ENCODE measurements around the gene STON1.
"Not testable (repeated sequence)": the region's sequence is repeated elsewhere in the genome, so short reads cannot be mapped to it uniquely, and the experiment has no call there.

The STON1 gene

DNA sequence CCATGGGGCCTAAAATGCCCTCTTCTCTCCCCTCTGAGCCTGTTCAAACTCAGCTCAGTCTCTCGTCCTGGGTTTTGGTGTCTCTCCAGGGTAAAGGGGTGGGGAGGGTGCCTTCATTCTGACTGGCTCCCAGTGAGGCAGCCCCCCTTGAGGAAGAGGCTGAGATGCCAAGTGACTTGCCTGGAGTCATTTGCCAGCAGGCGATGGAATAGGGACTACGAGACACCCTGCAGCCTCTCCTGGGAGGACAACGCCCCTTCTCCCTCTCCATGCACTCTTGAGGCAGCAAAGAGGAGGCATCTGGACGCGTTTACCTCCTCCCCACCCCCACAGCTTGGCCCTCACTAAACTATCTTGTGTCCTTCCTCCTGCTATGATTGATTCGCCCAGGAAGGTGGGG lies 760 bp upstream of the STON1 start:
- no peak for DNase-seq (ENCODE audit: low read depth)

DNA sequence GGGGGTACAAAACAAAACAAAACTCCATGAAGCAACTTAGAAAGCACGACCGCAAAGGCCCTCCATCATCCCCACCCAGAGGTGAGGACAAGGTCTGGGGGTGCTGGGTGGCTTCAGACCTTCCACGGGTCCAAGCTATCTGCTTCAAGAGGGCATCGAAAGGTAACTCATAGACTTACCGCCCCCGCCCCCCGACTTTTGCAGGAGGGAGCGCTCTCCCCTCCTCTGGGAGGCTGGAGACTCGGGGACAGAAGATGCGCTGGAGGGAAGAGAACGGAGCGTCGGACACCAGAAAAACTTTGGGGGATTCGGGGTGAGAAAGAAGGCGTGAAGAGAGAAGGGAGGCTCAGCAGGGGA lies 300 bp upstream of the STON1 start:
- no peak for DNase-seq (ENCODE audit: low read depth)

- DNase-seq (ENCODE audit: low read depth), result no peak
Measured at GRCh38 chr2:48531141-48531648, 1.2 kb downstream of the STON1 start.

DNA sequence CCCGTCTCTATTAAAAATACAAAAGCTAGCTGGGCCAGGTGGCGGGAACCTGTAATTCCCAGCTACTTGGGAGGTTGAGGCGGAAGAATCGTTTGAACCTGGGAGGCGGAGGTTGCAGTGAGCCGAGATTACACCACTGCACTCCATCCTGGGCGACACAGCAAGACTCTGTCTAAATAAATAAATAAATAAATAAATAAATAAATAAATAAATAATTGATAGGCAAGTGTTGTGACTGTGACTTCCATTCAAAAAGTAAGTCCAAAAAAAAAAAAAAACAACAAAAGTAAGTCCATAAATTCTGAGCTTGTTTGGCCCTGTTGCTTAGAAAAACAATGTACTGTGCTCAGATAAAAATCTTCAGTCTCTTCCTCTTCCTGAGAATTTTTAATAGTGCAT lies 2.2 kb downstream of the STON1 start:
- no peak for DNase-seq (ENCODE audit: low read depth)

GRCh38 chr2:48532824-48533223 lies 2.9 kb downstream of the STON1 start:
- no peak for DNase-seq (ENCODE audit: low read depth)

DNA sequence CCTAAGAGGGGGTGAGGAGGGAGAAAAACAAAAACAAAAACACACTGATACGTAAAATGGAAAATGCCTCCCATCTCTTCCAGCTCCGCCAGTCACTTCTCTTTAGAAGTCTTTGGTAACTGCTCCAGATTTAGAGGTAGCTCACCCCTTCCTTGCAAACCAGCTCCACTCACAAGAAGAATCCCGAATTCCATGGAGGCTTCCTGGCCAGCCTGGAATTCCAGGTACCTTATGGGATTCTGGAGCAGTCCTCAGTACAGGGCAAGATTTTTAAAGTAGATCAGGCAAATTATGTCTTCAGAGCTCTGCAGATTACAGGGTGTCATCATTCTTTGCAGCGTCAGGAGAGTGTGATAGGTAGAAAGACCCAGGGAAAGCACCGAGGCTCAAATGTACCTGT lies 4.8 kb downstream of the STON1 start:
- no peak for DNase-seq (ENCODE audit: low read depth)

DNA sequence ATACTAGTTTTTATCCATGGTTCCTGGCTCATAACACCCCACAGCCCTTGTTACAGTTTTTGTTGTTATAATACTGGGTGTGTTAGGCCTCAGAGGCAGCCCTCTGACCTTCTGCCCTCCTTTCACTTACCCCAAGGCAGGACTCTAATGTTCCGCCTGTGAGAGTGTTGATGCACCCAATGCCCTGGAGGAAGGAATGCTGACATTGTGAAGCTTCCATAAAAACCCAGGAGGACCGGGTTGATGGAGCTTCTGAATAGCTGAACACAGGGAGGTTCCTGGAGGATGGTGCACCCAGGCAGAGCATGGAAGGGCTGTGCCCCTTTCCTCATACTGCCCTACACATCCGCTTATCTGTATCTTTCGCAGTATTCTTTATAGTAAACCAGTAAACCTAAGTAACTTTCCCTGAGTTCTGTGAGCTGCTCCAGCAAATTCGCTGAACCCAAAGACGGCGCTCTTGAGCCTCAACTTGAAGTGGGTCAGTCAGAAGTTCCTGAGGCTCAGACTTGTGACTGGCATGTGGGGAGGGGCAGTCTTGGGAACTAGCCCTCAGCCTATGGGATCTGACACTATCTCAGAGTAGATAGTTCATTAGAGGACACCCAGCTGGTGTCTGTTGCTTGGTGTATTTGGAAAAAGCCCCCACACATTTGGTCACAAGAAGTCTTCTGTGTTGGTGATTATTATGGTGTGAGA lies 10.4 kb downstream of the STON1 start:
- no peak for DNase-seq (ENCODE audit: low read depth)

GRCh38 chr2:48541666-48542389 lies 11.9 kb downstream of the STON1 start:
- no peak for DNase-seq (ENCODE audit: low read depth)

- DNase-seq (ENCODE audit: low read depth), result no peak
Measured at GRCh38 chr2:48543895-48544294, 13.9 kb downstream of the STON1 start.

- DNase-seq (ENCODE audit: low read depth), result no peak
Measured at GRCh38 chr2:48545244-48545643, 15.3 kb downstream of the STON1 start.

- DNase-seq (ENCODE audit: low read depth), result no peak
Measured at GRCh38 chr2:48548840-48549239, 18.9 kb downstream of the STON1 start.

DNA sequence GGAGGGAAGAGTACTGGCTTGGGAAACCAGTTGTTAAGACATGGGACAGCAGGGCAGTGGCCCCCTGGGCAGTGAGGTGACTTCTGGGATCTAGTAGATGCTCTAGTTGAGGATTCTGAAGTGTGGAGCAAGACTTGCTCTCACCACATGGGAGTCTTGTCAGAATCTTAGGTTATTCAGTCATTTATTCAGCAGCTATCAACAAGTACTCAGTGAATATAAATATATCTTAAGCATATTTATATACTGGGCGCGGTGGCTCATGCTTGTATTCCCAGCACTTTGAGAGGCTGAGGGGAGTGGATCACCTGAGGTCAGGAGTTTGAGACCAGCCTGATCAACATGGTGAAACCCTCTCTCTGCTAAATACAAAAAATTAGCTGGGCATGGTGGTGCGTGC lies 20.0 kb downstream of the STON1 start:
- DNase-seq (ENCODE audit: low read depth), result no peak

DNA sequence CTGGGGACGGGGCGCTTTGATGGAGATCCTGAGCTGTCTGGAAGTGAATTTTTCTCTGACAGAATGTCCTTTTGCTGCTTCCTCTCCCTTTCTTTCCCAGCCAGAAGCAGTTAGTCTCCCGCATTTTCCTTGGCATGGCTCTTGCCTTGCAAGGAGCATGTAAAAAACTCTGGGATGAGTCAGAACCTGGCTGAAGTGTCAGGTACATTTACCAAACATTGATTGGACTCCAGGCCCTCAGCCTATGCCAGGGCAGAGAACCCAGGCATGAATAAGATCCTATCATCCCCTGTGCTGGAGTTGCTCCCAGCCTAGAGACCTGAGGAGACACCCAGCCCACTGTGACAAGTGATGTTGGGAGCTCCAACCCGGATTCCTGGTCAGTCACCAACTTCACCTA lies 21.6 kb downstream of the STON1 start:
- DNase-seq (ENCODE audit: low read depth), result no peak

DNA sequence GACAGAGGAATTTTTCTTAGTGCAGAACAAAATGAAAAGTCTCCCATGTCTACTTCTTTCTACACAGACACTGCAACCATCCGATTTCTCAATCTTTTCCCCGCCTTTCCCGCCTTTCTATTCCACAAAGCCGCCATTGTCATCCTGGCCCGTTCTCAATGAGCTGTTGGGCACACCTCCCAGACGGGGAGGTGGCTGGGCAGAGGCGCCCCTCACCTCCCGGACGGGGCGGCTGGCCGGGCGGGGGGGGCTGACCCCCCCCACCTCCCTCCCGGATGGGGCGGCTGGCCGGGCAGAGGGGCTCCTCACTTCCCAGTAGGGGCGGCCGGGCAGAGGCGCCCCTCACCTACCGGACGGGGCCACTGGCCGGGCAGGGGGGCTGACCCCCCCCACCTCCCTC lies 25.1 kb downstream of the STON1 start:
- not testable (repeated sequence) for DNase-seq (ENCODE audit: low read depth)

GRCh38 chr2:48558456-48558855 lies 28.5 kb downstream of the STON1 start:
- DNase-seq (ENCODE audit: low read depth), result no peak

GRCh38 chr2:48560546-48561209 lies 30.7 kb downstream of the STON1 start:
- no peak for DNase-seq (ENCODE audit: low read depth)

DNA sequence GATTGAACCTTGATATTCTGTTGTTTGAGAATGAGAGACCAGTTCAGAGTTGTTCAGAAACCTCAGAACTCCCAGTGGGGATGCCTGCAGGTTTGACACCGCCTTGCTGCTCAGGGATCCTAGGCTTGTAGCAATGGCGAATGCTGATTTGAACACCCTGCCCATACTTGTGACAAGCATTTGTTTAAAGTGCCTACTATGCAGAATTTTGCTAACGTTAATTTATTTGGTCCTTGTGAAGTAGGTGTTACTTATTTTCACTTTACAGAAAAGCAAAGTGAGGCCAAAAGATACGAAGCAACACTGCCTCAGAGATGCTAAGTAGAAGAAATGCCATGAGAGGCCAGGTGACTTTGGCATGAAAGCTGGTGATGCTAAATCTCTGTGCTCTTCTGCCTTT lies 32.3 kb downstream of the STON1 start:
- no peak for DNase-seq (ENCODE audit: low read depth)

DNA sequence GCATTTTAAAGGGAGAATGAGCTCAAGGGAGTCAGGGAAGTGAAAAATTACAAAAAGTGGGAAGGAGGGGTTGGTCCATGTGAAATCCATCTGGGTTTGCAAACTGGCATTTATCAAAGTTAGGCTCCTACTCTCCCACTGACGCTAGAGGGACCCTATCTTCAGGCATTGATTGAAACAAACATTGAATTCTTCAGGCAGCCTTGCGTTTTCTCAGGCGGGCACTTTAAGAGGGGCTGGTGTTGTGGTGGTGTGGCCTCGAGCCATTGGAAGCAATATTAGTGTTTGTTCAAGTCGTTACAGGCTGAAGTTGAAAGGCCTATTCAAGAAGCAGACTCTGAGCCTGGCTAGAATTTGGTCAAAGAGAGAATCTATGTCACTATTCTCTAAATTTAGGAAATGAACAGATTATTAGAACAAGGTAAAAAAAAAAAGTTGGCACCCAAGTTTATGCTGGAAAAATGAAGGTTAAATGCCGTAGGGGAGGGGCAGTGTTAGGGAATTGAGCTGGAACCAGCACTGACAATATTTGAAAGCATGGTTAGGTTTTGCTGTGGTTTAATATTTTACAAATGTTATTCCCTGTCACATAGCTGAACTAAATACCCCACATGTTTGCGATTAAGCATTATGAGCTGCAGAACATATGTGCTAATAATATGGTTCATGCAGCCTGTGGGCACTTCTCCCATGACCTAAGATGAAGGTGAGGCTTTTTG lies 36.8 kb downstream of the STON1 start:
- no peak for DNase-seq (ENCODE audit: low read depth)

DNA sequence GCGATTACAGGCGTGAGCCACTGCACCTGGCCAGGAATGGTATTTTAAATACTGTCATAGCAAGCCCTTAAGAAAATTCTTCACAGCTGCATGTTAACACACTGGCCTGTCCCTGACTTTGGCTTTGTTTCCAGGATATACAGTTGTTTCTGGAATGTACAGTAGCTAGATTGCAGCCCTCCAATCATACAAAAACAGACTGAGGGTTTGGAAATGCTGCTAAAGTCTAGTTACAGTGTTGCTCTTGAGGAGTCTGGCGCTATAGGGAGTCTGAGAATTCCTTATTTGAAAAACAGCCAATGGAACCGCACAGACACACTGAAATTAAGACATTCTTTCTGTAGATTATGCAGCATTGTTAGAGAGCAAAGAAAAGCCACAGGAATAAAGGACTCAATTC lies 37.7 kb downstream of the STON1 start:
- DNase-seq (ENCODE audit: low read depth), result no peak

DNA sequence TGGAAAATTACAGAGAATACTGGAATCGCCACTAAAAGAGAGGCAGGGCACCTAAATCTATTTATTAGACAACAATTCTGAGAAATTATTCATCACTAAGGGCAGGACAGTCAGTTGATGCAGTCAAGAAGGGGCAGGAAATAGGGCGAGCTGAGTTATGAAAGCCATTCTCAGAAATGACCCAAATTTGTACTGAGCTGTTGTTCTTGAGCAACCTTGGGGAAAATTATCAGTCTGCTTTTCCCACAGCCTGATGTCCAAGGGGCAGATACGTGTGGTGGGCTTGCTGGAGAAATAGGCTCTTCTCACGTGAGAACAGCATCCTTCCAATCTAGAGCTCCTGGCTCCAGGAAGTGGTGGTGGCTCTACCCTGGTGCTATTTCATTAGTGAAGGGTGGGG lies 38.6 kb downstream of the STON1 start:
- DNase-seq (ENCODE audit: low read depth), result no peak

DNA sequence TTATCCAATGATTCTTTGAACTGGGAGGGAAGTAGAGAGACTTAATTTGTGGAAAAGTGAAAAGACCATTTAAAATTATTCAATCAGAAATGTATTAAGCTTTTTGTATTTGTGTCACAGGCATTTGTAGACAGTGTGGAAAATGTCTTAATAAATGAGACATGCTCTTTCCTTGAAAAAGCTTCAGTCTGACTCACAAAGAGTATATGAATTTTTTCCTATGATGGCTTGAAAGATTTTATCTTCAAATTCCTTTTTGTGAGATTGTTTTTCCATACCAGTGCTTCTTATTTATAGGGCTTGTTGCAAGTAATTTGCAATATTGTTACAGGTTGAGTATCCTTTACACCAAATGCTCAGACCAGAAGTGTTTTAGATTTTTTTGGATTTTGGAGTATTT lies 39.5 kb downstream of the STON1 start:
- no peak for DNase-seq (ENCODE audit: low read depth)

- DNase-seq (ENCODE audit: low read depth), result no peak
Measured at GRCh38 chr2:48572816-48573215, 42.9 kb downstream of the STON1 start.
